Trophoblast cell (in vitro differentiated cells and primary cell): ENCODE results near the gene CCDC97.

ENCODE experiments used
- DNase-seq, 2 donors: peaks; one replicate each; pipeline ENCODE4 v3.0.0-alpha.2; 2016
- H2AFZ ChIP-seq: 2 replicates; pipeline ENCODE4 v1.6.1; 2013; ENCODE audit warnings: low read length, moderate library complexity, mild to moderate bottlenecking; ENCODE audit not compliant: insufficient read depth, poor library complexity
- H2AK5ac ChIP-seq: 2 replicates; pipeline ENCODE4 v1.6.1; 2013; ENCODE audit warnings: mild to moderate bottlenecking, low read length
- H2BK120ac ChIP-seq: 2 replicates; pipeline ENCODE4 v1.6.1; 2013; ENCODE audit warnings: low read length, mild to moderate bottlenecking, moderate library complexity; ENCODE audit not compliant: insufficient read depth, poor library complexity
- H2BK12ac ChIP-seq: 2 replicates; pipeline ENCODE4 v1.6.1; 2013; ENCODE audit warnings: mild to moderate bottlenecking, low read length, moderate library complexity
- H2BK5ac ChIP-seq: 2 replicates; pipeline ENCODE4 v1.6.1; 2013; ENCODE audit warnings: low read length, low read depth, moderate library complexity, mild to moderate bottlenecking; ENCODE audit not compliant: poor library complexity
- H3K14ac ChIP-seq: 2 replicates; pipeline ENCODE4 v1.6.1; 2013; ENCODE audit warnings: mild to moderate bottlenecking, low read length
- H3K18ac ChIP-seq: 2 replicates; pipeline ENCODE4 v1.6.1; 2013; ENCODE audit warnings: mild to moderate bottlenecking, low read length
- H3K23ac ChIP-seq: 2 replicates; pipeline ENCODE4 v1.6.1; 2013; ENCODE audit warnings: low read length
- H3K27ac ChIP-seq: 2 replicates; pipeline ENCODE4 v1.5.1; 2013; ENCODE audit warnings: low read depth, mild to moderate bottlenecking, inconsistent platforms, low read length, moderate library complexity
- H3K27me3 ChIP-seq: 2 replicates; pipeline ENCODE4 v1.6.1; 2013; ENCODE audit warnings: inconsistent platforms, mild to moderate bottlenecking, low read length, moderate library complexity; ENCODE audit not compliant: insufficient read depth
- H3K36me3 ChIP-seq, 2 experiments: 1 replicate in 1 of 2; 2 replicates in 1 of 2; pipeline ENCODE4 v1.6.1; 2013; ENCODE audit warnings: low read length in 2 of 2, mild to moderate bottlenecking in 2 of 2, moderate library complexity in 1 of 2; ENCODE audit not compliant: insufficient read depth in 2 of 2, control insufficient read depth in 1 of 2
- H3K4ac ChIP-seq: 2 replicates; pipeline ENCODE4 v1.6.1; 2013; ENCODE audit warnings: low read depth, mild to moderate bottlenecking, low read length, moderate library complexity
- H3K4me1 ChIP-seq, 2 experiments: 1 replicate in 1 of 2; 2 replicates in 1 of 2; pipeline ENCODE4 v1.6.1; 2013; ENCODE audit warnings: low read length in 2 of 2, mild to moderate bottlenecking in 2 of 2, moderate library complexity in 1 of 2; ENCODE audit not compliant: insufficient read depth in 2 of 2, control insufficient read depth in 1 of 2
- H3K4me2 ChIP-seq: 2 replicates; pipeline ENCODE4 v1.6.1; 2013; ENCODE audit warnings: inconsistent platforms, mild to moderate bottlenecking, low read length, moderate library complexity
- H3K4me3 ChIP-seq: 2 replicates; pipeline ENCODE4 v1.5.1; 2013; ENCODE audit warnings: mild to moderate bottlenecking, low read depth, low read length, inconsistent platforms
- H3K79me1 ChIP-seq: one replicate; pipeline ENCODE4 v1.6.1; 2013; ENCODE audit warnings: low read length
- H3K79me2 ChIP-seq: 2 replicates; pipeline ENCODE4 v1.6.1; 2013; ENCODE audit warnings: low read length, mild to moderate bottlenecking; ENCODE audit not compliant: control insufficient read depth, insufficient read depth, poor library complexity
- H3K9ac ChIP-seq: 2 replicates; pipeline ENCODE4 v1.6.1; 2013; ENCODE audit warnings: mild to moderate bottlenecking, low read length
- H3K9me3 ChIP-seq: 2 replicates; pipeline ENCODE4 v1.6.1; 2013; ENCODE audit warnings: low read depth, mild to moderate bottlenecking, control low read depth, inconsistent platforms, low read length; ENCODE audit not compliant: insufficient read depth
- H4K12ac ChIP-seq: 2 replicates; pipeline ENCODE4 v1.6.1; 2013; ENCODE audit warnings: low read depth, mild to moderate bottlenecking, low read length, moderate library complexity
- H4K8ac ChIP-seq: 2 replicates; pipeline ENCODE4 v1.6.1; 2013; ENCODE audit warnings: low read depth, mild to moderate bottlenecking, low read length, moderate library complexity
- H4K91ac ChIP-seq: one replicate; pipeline ENCODE4 v1.6.1; 2013; ENCODE audit warnings: low read depth, mild to moderate bottlenecking, low read length, moderate library complexity
- WGBS: extraction: QIAGEN DNeasy Blood & Tissue Kit; methylation state at CpG from one replicate; pipeline ENCODE4 v1.1.7; 2013; ENCODE audit warnings: missing lambda C conversion rate; ENCODE audit not compliant: insufficient read length, insufficient coverage; ENCODE audit errors: extremely low coverage; 5-methylcytosine and 5-hydroxymethylcytosine counted together

CCDC97 gene

DNA sequence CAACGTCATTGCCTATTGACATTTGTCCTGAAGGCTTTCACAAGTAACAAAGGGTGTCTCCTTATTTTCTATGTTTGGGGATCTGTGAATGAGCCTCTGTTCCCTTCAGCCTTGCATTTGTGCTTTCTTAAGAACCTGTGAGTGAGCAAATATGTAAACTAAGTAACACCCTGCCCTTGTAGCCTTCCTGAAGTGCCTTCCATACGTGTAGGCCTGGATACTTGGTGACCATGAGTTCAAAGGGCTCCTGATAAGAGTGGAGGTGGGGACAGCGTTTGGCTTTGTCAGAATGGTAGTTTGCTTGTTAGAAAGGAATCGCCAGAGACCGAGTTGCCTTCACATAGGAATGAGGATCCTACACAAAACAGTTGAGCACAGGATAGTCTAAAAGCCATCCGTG, 14.5 kb upstream of the CCDC97 start:
- Histone ChIP-seq H3K18ac (no peak overlapping the region), H2BK5ac (no peak overlapping the region), H2AFZ (no peak overlapping the region), H3K14ac (no peak overlapping the region), H3K79me2 (no peaks in the 10 kb centered on the region), H2BK120ac (no peak overlapping the region), H3K9ac (no peak overlapping the region), H3K4me2 (no peak overlapping the region), H4K12ac (no peak overlapping the region), H2BK12ac (no peak overlapping the region), H3K27ac (no peak overlapping the region), H3K36me3 (peaks cover 72 to 92% of the 10 kb centered on the region in 2 experiments), H4K8ac (no peak overlapping the region), H3K4me1 (no peaks in the 10 kb centered on the region), H3K27me3 (no peaks in the 10 kb centered on the region), H3K23ac (no peak overlapping the region), H3K9me3 (no peaks in the 10 kb centered on the region), H3K4ac (no peak overlapping the region), H4K91ac (no peak overlapping the region), H3K4me3 (no peak overlapping the region), H2AK5ac (no peak overlapping the region), H3K79me1 (no peaks in the 10 kb centered on the region)
- DNase-seq, result no peak
- WGBS, result no CpG with 5 or more reads among the region's 6 CpGs

DNA sequence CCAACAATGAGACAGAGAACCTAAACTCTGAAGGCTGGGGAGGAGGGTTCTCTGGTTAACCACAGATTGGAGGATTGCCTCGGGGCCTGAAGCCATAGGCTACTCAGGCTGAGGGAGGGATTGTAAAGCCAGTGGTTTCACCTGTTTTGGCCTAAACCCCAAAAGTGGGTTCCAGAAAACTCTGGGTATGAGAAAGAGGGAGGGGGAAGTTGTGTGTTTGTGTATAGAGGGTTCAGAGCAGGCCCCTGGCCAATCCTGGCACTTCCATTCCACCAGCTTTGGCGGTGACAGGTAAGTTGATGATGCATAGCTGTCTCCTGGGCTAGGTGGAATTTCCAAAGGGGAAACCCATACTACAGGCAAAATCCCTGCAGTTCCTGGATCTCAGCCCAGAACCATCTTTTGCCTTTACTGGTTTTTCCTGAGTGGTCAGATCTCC, 13.5 kb upstream of the CCDC97 start:
- no peak overlapping the region for H2AFZ ChIP-seq
- no peak overlapping the region for H3K23ac ChIP-seq
- no peaks in the 10 kb centered on the region for H3K4me1 ChIP-seq
- no peak overlapping the region for H3K14ac ChIP-seq
- no peak overlapping the region for H3K4me2 ChIP-seq
- peaks cover 67 to 90% of the 10 kb centered on the region in 2 experiments for H3K36me3 ChIP-seq
- H4K8ac ChIP-seq, result no peak overlapping the region
- H3K9me3 ChIP-seq, result no peaks in the 10 kb centered on the region
- no peak overlapping the region for H2AK5ac ChIP-seq
- no peaks in the 10 kb centered on the region for H3K79me2 ChIP-seq
- no peak overlapping the region for H2BK12ac ChIP-seq
- no peak overlapping the region for H3K9ac ChIP-seq
- no peak overlapping the region for H2BK120ac ChIP-seq
- H3K79me1 ChIP-seq, result no peaks in the 10 kb centered on the region
- no peak overlapping the region for H3K4ac ChIP-seq
- H3K27me3 ChIP-seq, result no peaks in the 10 kb centered on the region
- no peak overlapping the region for H4K12ac ChIP-seq
- H3K27ac ChIP-seq, result no peak overlapping the region
- no peak overlapping the region for H4K91ac ChIP-seq
- no peak overlapping the region for H2BK5ac ChIP-seq
- H3K4me3 ChIP-seq, result no peak overlapping the region
- peak; percentile 78 to 83 for DNase-seq
- no peak overlapping the region for H3K18ac ChIP-seq
- no CpG with 5 or more reads among the region's 2 CpGs for WGBS

DNA sequence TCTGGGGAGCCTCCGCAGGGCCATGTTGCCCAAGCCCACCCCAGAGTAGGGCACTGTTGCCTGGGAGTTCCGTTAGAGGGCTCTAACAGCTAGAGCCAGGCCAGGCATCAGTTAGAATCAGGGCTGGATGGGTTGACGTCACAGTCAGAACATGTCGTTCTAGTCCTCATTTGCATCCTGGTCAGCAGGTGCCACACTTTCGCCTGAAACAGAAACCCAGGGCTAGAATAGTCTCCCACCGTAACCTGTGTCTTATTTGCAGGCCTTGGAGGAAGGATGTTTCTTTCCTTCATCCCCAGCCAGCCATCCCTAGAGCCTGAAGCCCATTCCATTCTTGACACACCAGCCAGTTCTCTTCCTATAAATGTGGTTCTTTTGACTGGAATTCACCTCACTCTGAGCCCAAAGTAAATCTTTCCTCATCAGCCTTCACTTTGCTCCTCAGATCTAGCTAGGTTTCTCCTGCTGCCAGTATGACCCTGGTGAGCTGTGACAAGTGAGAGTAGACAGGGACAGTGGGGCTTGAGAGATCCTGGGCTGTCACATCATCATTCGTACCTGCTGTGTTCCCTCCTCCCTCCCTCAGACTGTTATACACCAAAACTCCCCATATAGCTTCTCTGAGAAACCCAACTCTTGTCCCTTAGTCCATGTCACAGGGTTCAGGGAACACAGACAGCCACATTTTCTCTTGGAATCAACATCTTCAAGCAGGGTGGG, 12.2 kb upstream of the CCDC97 start:
- H2AK5ac ChIP-seq, result no peak overlapping the region
- no peak overlapping the region for H3K18ac ChIP-seq
- H3K4me2 ChIP-seq, result no peak overlapping the region
- no peak overlapping the region for H2BK12ac ChIP-seq
- no peak overlapping the region for H3K9ac ChIP-seq
- no peak overlapping the region for H3K4me3 ChIP-seq
- no peaks in the 10 kb centered on the region for H3K27me3 ChIP-seq
- H3K14ac ChIP-seq, result no peak overlapping the region
- H2AFZ ChIP-seq, result no peak overlapping the region
- WGBS, result no CpG with 5 or more reads among the region's 7 CpGs
- no peak overlapping the region for H3K27ac ChIP-seq
- no peak overlapping the region for H4K12ac ChIP-seq
- H4K8ac ChIP-seq, result no peak overlapping the region
- no peak overlapping the region for H2BK5ac ChIP-seq
- peak overlapping the region; percentile 23 for H3K4ac ChIP-seq
- H3K9me3 ChIP-seq, result no peaks in the 10 kb centered on the region
- H3K23ac ChIP-seq, result no peak overlapping the region
- peak; percentile 63 to 79 for DNase-seq
- H3K79me2 ChIP-seq, result no peaks in the 10 kb centered on the region
- no peaks in the 10 kb centered on the region for H3K4me1 ChIP-seq
- H3K36me3 ChIP-seq, result peaks cover 66 to 89% of the 10 kb centered on the region in 2 experiments
- H4K91ac ChIP-seq, result no peak overlapping the region
- H3K79me1 ChIP-seq, result no peaks in the 10 kb centered on the region
- no peak overlapping the region for H2BK120ac ChIP-seq

DNA sequence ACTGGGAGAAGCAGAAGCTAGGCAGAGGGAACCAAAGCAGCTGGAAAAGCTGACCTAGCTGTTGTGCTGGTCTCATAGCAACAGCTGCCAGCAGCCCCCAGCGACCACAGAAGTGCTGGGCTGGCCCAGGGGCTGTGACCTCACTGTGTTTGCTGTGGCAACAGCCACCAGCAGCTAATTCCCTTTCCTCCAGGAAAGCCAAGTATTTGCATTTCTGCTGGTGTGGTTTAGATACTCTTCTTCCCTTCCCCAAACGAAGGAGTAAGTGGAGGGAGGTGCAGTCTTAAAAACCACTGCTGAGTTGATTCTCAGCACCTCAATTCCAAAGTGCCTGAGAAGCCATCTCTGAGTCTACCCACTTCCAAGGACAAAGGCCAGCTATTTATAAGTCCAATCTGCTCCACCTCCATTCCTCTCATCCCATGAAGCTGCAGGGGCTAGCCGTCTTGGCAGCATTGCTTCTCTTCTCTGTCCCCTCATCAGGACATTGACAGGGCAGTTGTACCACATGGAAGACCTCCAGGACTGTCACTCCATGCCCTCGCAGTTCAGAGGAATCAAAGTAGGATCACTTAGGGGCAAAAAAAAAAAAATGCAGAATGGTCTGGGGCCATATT, 11.5 kb upstream of the CCDC97 start:
- H4K91ac ChIP-seq, result no peak overlapping the region
- H3K36me3 ChIP-seq, result peaks cover 69 to 92% of the 10 kb centered on the region in 2 experiments
- no peak overlapping the region for H4K8ac ChIP-seq
- no peaks in the 10 kb centered on the region for H3K4me1 ChIP-seq
- H3K14ac ChIP-seq, result no peak overlapping the region
- H3K4me2 ChIP-seq, result no peak overlapping the region
- H3K23ac ChIP-seq, result no peak overlapping the region
- no peaks in the 10 kb centered on the region for H3K9me3 ChIP-seq
- no peaks in the 10 kb centered on the region for H3K27me3 ChIP-seq
- H2BK120ac ChIP-seq, result no peak overlapping the region
- H3K27ac ChIP-seq, result no peak overlapping the region
- H3K9ac ChIP-seq, result no peak overlapping the region
- H3K79me1 ChIP-seq, result no peaks in the 10 kb centered on the region
- H3K4ac ChIP-seq, result no peak overlapping the region
- H3K4me3 ChIP-seq, result no peak overlapping the region
- no peak overlapping the region for H4K12ac ChIP-seq
- no peaks in the 10 kb centered on the region for H3K79me2 ChIP-seq
- no peak overlapping the region for H2AFZ ChIP-seq
- peak; percentile 98 for DNase-seq
- WGBS, result no CpG with 5 or more reads among the region's 4 CpGs
- no peak overlapping the region for H3K18ac ChIP-seq
- H2AK5ac ChIP-seq, result no peak overlapping the region
- H2BK12ac ChIP-seq, result no peak overlapping the region
- H2BK5ac ChIP-seq, result no peak overlapping the region
